ENCODE measurements around the gene SLC41A2. TPM values are rescaled to one million over a fixed set of nuclear protein-coding genes. Genes with fewer than 3 reads are reported as not detected.

The SLC41A2 gene
- total and polyA plus RNA-seq, 2 experiments from 2014 or later: 8.9 to 29.6 TPM

GRCh38 chr12:104921340-104921739 lies 36.8 kb downstream of the SLC41A2 start:
- DNase-seq: no peak
- Histone ChIP-seq H3K36me3 (ENCODE audit: low read depth) (no peaks in the 10 kb centered on the region), H3K9ac (no peak overlapping the region), H3F3A (ENCODE audit: insufficient read depth) (no peaks in the 10 kb centered on the region), H3K27ac (no peak overlapping the region), H3K27me3 (replicated peaks; ENCODE audit: insufficient read depth) (no peaks in the 10 kb centered on the region), H4K20me1 (ENCODE audit: insufficient read depth) (no peaks in the 10 kb centered on the region), H3K4me3 (no peak overlapping the region), H3K9me3 (ENCODE audit: low read depth) (no peaks in the 10 kb centered on the region), H3K4me1 (ENCODE audit: insufficient read depth) (no peaks in the 10 kb centered on the region), H3K79me2 (ENCODE audit: insufficient read depth) (no peaks in the 10 kb centered on the region), H3K4me2 (ENCODE audit: unreplicated experiment) (no peak overlapping the region), H2AFZ (no peak overlapping the region), H3K9me2 (ENCODE audit: insufficient read depth) (no peaks in the 10 kb centered on the region; the same call in 1 of the 2 replicates)
- TF ChIP-seq EZH2phosphoT487 (IDR thresholded peaks at IDR 0.05; ENCODE audit: insufficient read depth, low read depth): no peak
- in situ Hi-C loops (cut with MboI): no loop called here

- peaks cover 7% of the 10 kb centered on the region for H3K4me1 ChIP-seq (ENCODE audit: insufficient read depth)
- no peaks in the 10 kb centered on the region for H3K9me2 ChIP-seq (ENCODE audit: insufficient read depth)
- no peaks in the 10 kb centered on the region for H4K20me1 ChIP-seq (ENCODE audit: insufficient read depth)
- no peak for DNase-seq
- H2AFZ ChIP-seq: no peak overlapping the region
- H3K27me3 ChIP-seq (replicated peaks; ENCODE audit: insufficient read depth): no peaks in the 10 kb centered on the region
- no peak overlapping the region for H3K4me2 ChIP-seq (ENCODE audit: unreplicated experiment)
- no peak for TF ChIP-seq EZH2 (IDR thresholded peaks at IDR 0.05; ENCODE audit: insufficient read depth, poor library complexity, severe bottlenecking)
- TF ChIP-seq EZH2phosphoT487 (IDR thresholded peaks at IDR 0.05; ENCODE audit: insufficient read depth, low read depth): no peak
- no peak overlapping the region for H3K4me3 ChIP-seq
- H3K79me2 ChIP-seq (ENCODE audit: insufficient read depth): no peaks in the 10 kb centered on the region
- no peak overlapping the region for H3K27ac ChIP-seq
- in situ Hi-C loops (cut with MboI): no loop called here
- 77 to 78% methylated on average over 4 of the region's 4 CpGs for WGBS, 2 experiments (ENCODE audit: low coverage in 1 of 2, low lambda C conversion rate in 2 of 2, missing lambda C conversion rate in 2 of 2)
- H3K36me3 ChIP-seq (ENCODE audit: low read depth): no peaks in the 10 kb centered on the region
- H3K9ac ChIP-seq: no peak overlapping the region
- peaks cover 7% of the 10 kb centered on the region; the same call in 1 of the 2 replicates for H3F3A ChIP-seq (ENCODE audit: insufficient read depth)
- no peaks in the 10 kb centered on the region for H3K9me3 ChIP-seq (ENCODE audit: low read depth)
These were observed 46.1 kb downstream of the SLC41A2 start for GRCh38 chr12:104911942-104912341.

DNA sequence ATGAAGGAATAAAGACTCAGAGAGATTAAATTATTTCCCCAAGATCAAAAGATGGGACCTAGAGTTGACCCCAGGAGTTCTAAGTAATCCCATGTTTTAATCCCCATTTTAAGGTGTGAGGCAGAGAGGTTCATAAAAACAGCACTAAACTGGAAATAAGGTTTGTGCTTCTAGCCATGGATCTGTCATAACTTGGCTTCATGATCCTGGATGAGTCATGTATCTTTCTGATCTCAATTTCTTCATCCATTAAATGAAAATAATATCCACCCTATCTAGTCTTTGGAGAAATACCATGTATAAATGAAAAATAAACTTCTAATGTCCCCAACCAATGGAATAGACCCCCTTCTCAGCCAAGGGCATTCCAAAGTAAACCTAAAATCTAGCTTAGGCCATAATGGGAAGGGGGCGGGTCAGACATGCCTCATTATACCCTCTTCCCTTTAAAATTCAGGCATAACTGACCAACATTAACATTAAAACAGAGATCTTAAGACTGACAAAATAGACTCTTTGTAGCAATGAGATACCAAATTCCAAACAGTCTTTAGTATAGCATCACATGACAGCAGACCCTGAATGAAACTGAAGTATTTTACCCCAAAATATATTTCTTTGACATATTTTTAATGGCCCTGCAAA lies 47.8 kb downstream of the SLC41A2 start:
- no peaks in the 10 kb centered on the region for H4K20me1 ChIP-seq (ENCODE audit: insufficient read depth)
- peaks cover 7% of the 10 kb centered on the region; the same call in 1 of the 2 replicates for H3F3A ChIP-seq (ENCODE audit: insufficient read depth)
- H3K4me3 ChIP-seq: no peak overlapping the region
- H2AFZ ChIP-seq: no peak overlapping the region
- H3K27ac ChIP-seq: peak overlapping the region; percentile 45
- DNase-seq: peak; percentile 72
- H3K27me3 ChIP-seq (replicated peaks; ENCODE audit: insufficient read depth): no peaks in the 10 kb centered on the region
- no peaks in the 10 kb centered on the region for H3K79me2 ChIP-seq (ENCODE audit: insufficient read depth)
- H3K9ac ChIP-seq: no peak overlapping the region
- no peak for TF ChIP-seq EZH2phosphoT487 (IDR thresholded peaks at IDR 0.05; ENCODE audit: insufficient read depth, low read depth)
- TF ChIP-seq EZH2 (IDR thresholded peaks at IDR 0.05; ENCODE audit: insufficient read depth, poor library complexity, severe bottlenecking): no peak
- no peaks in the 10 kb centered on the region for H3K36me3 ChIP-seq (ENCODE audit: low read depth)
- in situ Hi-C loops (cut with MboI): no loop called here
- no peaks in the 10 kb centered on the region for H3K9me2 ChIP-seq (ENCODE audit: insufficient read depth)
- H3K9me3 ChIP-seq (ENCODE audit: low read depth): no peaks in the 10 kb centered on the region
- peaks cover 7% of the 10 kb centered on the region for H3K4me1 ChIP-seq (ENCODE audit: insufficient read depth)
- 52 to 53% methylated on average over 1 of the region's 1 CpG for WGBS, 2 experiments (ENCODE audit: low coverage in 1 of 2, low lambda C conversion rate in 2 of 2, missing lambda C conversion rate in 2 of 2)
- H3K4me2 ChIP-seq (ENCODE audit: unreplicated experiment): peak overlapping the region; percentile 16

GRCh38 chr12:104909761-104910160 lies 48.3 kb downstream of the SLC41A2 start:
- in situ Hi-C loops (cut with MboI): no loop called here

More at GRCh38 chr12:104909761-104910160, 48.3 kb downstream of the SLC41A2 start:
- Histone ChIP-seq H3K9me2 (ENCODE audit: insufficient read depth) (no peaks in the 10 kb centered on the region), H4K20me1 (ENCODE audit: insufficient read depth) (no peaks in the 10 kb centered on the region), H3K36me3 (ENCODE audit: low read depth) (no peaks in the 10 kb centered on the region), H3K4me1 (ENCODE audit: insufficient read depth) (peaks cover 7% of the 10 kb centered on the region), H3K9me3 (ENCODE audit: low read depth) (no peaks in the 10 kb centered on the region), H3K9ac (no peak overlapping the region), H3K4me2 (ENCODE audit: unreplicated experiment) (peak overlapping the region; percentile 16), H2AFZ (0 out of 2 replicates have a peak overlapping the region, but pooled peaks have one; percentile 10), H3F3A (ENCODE audit: insufficient read depth) (peaks cover 7% of the 10 kb centered on the region; the same call in 1 of the 2 replicates), H3K79me2 (ENCODE audit: insufficient read depth) (no peaks in the 10 kb centered on the region), H3K27me3 (replicated peaks; ENCODE audit: insufficient read depth) (no peaks in the 10 kb centered on the region), H3K27ac (peak overlapping the region; percentile 45), H3K4me3 (no peak overlapping the region)
- DNase-seq: peak; percentile 57
- 24 to 30% methylated on average over 2 of the region's 2 CpGs for WGBS, 2 experiments (ENCODE audit: low coverage in 1 of 2, low lambda C conversion rate in 2 of 2, missing lambda C conversion rate in 2 of 2)
- TF ChIP-seq EZH2phosphoT487 (IDR thresholded peaks at IDR 0.05; ENCODE audit: insufficient read depth, low read depth) (no peak), EZH2 (IDR thresholded peaks at IDR 0.05; ENCODE audit: insufficient read depth, poor library complexity, severe bottlenecking) (no peak)

Other genes with a start within 250 kb of the SLC41A2 start
- gene NOPCHAP1, start 28.0 kb upstream of the SLC41A2 start, total RNA-seq (2014; rRNA removed; shearing (Covaris generic)): 1.0 and 1.2 TPM in 2 replicates
- gene NOPCHAP1, start 28.0 kb upstream of the SLC41A2 start, polyA plus RNA-seq (2016; fragmentation: Nextera tagmentation; extraction: Ambion mirVana): 17.3 and 20.3 TPM in 2 replicates
- gene ALDH1L2, start 126.2 kb upstream of the SLC41A2 start, total RNA-seq (2014; rRNA removed; shearing (Covaris generic)): 50.9 and 83.0 TPM in 2 replicates
- 62.3 and 65.0 TPM in 2 replicates for gene ALDH1L2, start 126.2 kb upstream of the SLC41A2 start, polyA plus RNA-seq (2016; fragmentation: Nextera tagmentation; extraction: Ambion mirVana)
- 63.4 and 64.2 TPM in 2 replicates for gene WASHC4, start 149.4 kb upstream of the SLC41A2 start, total RNA-seq (2014; rRNA removed; shearing (Covaris generic))
- gene WASHC4, start 149.4 kb upstream of the SLC41A2 start, polyA plus RNA-seq (2016; fragmentation: Nextera tagmentation; extraction: Ambion mirVana): 50.3 and 53.5 TPM in 2 replicates

Data from GM23248 (cell line).